HT1080 (cell line): ENCODE measurements around the gene NME3. TPM values are rescaled to one million over a fixed set of nuclear protein-coding genes. Genes with fewer than 3 reads are reported as not detected.
A peak's percentile ranks its signal among the peaks of the same experiment; 100 is the strongest.
"Not testable (repeated sequence)": the region's sequence is repeated elsewhere in the genome, so short reads cannot be mapped to it uniquely, and the experiment has no call there.

Source experiments
- DNase-seq: peaks from one replicate; pipeline ENCODE4 v3.0.0-alpha.2; 2015; ENCODE audit warnings: low read depth
- polyA plus RNA-seq, 2 experiments: library from polyadenylated mRNA; depleted of rRNA; stranded (reverse); fragments of >200 nt; gene quantifications; 2 replicates each; pipeline ENCODE4 v1.2.3, GENCODE V29; 2015
- total RNA-seq: library from RNA; depleted of rRNA; stranded (reverse); fragments of >200 nt; shearing (Covaris generic); gene quantifications from 2 replicates; pipeline ENCODE4 v1.2.3, GENCODE V29; 2014; rRNA removed

NME3 gene
- total RNA-seq = 7.3 and 7.4 TPM in 2 replicates
- polyA plus RNA-seq (2015; cell fraction: cytosol; rRNA removed) = 7.9 and 11.0 TPM in 2 replicates
- polyA plus RNA-seq (2015; cell fraction: nucleus; rRNA removed) = 19.1 and 28.7 TPM in 2 replicates

DNA sequence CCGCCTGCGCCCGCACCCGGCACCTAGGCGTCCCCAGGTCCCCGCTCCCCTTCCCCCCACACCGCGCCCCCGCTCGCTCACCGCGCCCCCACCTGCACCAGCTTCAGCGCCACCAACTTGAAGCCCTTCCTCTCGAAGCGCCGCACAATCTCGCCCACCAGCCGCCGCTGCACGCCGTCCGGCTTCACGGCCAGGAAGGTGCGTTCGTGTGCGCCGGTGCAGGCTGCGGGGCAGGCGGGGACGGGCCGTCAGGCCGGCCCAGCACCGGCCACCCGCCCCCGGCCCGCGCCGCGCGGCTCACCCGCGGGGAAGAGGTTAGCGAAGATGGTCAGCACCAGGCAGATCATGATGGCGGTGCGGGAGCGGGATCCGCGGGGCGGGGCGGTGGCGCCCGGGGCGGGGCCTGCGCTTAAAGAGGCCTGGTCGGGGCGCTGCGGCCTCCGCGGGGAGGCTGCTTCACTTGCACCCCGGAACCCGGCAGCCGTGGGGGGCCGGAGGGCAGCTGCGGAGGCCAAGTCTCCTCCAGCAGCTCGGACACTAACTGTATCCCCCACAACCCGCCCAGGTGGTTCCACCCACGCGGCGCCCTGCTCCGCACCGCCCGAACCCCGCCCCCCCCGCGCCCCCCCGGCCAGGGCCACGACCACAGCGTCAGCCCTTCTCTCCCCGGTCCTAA is at the start of gene NME3:
TSS of gene NME3 (minus strand) at position 356 of the 676 bp plus-strand sequence. CDS start at position 347, 9 bp downstream.
- DNase-seq = no peak

- no peak for DNase-seq
These were observed 49.6 kb upstream of the NME3 start for GRCh38 chr16:1820946-1821290.

- DNase-seq = no peak
These were observed 49.0 kb upstream of the NME3 start for GRCh38 chr16:1820096-1820945.

GRCh38 chr16:1819611-1820010 is 48.3 kb upstream of the NME3 start:
- no peak for DNase-seq

DNA sequence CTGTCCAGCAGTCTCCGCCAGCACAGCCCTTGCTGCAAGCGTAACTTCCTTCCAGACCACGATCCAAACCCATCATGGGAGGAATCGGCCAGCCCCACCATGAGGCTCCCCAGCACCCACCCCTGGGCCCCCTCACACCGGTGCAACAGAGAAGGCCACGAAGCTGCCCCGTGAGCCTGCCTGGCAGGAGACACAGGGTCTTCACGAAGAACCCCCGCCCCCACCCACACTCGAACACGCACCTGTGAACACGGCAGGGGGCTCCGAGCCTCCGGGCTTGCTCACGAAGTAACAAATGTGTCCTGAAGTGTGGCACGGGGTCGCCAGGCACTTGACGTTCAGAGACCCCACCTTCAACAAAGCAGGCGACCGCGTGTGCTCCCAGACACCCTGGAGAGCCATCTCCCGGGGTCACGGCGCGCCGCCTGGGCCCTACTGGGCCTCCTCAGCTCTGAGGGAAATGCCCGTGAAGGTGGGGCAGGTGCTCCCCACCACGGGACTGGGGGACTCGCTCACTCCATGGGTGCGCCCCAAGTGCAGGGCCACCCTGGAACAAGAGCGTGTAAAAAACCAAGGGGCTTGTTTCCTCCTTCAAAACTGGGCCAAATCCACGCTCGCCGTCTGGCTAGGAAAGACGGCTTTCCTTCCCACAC is 47.7 kb upstream of the NME3 start:
- no peak for DNase-seq

GRCh38 chr16:1818204-1818872 is 47.0 kb upstream of the NME3 start:
- DNase-seq = no peak

GRCh38 chr16:1817716-1818115 is 46.4 kb upstream of the NME3 start:
- no peak for DNase-seq

GRCh38 chr16:1817276-1817589 is 45.9 kb upstream of the NME3 start:
- DNase-seq = no peak

GRCh38 chr16:1816396-1817275 is 45.3 kb upstream of the NME3 start:
- DNase-seq = no peak

DNA sequence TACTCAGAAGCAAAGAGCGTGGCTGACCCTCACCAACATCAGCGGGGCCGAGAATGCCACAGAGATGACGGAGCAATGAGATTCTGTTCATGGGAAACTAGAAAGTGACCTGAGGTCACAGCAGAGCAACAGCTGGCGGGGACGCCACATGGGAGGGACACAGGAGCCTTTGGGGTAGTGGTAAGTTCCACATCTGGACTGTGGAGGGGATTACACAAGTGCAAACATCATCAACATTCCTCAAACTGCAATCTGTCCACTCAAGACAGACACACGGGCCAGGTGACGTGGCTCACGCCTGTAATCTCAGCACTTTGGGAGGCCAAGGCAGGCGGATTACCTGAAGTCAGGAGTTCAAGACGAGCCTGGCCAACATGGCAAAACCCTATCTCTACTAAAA is 44.1 kb upstream of the NME3 start:
- no peak for DNase-seq

- DNase-seq = peak; percentile 12
These were observed 41.4 kb upstream of the NME3 start for GRCh38 chr16:1812732-1813163.

GRCh38 chr16:1810536-1810935 is 39.2 kb upstream of the NME3 start:
- DNase-seq = no peak

DNA sequence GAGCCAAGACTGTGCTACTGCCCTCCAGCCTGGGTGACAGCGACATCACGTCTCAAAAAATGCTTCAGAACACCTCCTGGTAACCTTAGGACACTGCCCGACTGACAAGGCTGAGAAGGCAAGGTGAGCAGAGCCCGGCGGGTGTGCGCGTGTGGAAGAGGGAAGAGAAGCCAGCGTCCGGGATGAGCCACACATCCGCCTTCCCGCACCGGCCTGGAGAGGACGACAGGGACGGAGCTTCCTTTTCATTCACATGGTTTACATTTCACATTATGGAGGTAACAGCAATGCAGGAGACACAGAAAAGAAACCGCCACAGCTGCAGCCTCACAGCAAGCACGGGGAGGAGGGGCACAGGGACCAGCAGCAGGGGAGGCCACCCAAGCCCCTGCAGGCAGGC is 38.8 kb upstream of the NME3 start:
- DNase-seq = no peak

DNA sequence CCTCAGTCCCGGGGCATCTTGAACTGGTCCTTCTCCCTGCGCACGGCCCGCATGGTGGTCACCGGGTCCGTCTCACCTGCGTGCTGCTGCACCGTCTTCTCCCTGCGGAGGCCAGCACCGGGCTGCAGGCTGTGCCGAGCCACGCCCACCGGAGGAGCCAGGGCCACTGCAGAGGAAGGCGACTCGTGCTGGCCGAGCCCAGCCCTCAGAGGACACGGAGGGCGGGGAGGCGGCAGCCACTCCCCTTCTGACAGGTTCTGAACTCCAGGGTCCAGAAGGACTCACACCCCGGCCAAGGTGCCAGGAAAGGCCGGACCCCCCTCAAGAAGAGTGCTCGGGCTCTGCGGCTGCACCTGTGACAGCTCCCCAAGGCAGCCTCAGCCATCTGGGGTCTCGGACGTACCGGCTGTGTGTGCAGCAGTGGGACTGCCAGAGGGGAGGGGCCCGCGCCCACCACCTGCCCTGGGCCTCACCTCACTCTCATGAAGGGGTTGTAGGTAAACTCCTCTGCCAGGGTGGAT is 38.0 kb upstream of the NME3 start:
- no peak for DNase-seq

DNA sequence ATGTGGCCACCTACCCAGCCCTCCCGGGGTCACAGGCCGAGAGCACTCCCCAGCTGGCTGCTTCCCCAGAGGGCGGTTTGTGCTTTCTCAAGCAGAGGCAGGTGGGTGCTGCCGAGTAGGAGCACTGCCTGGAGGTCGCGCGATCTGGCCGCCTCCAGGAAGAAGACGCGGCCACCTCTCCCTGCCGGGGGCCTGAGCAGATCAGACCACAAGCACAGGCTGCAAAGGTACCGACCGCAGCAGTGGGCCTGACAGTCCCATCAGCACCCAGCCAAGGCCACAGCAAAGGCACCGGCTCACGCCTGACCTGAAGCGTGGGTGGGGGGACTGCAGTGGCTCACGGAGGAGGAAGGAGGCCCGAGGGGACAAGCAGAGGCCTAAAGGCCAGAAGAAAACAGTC is 37.3 kb upstream of the NME3 start:
- no peak for DNase-seq

- no peak for DNase-seq
These were observed 36.3 kb upstream of the NME3 start for GRCh38 chr16:1807626-1808025.

- no peak for DNase-seq
These were observed 29.4 kb upstream of the NME3 start for GRCh38 chr16:1800701-1801100.

DNA sequence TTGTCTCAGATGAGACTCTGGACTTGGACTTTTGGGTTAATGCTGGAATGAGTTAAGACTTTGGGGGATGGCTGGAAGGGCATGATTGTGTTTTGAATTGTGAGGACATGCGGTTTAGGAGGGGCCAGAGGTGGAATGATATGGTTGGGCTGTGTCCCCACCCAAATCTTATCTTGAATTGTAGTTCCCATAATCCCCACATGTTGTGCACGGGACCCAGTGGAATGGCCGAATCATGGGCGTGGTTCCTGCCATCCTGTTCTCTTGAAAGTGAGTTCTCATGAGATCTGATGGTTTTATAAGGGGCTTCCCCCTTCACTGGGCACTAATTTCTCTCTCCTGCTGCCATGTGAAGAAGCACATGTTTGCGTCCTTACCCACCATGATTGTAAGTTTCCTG is 27.9 kb upstream of the NME3 start:
- DNase-seq = not testable (repeated sequence)

GRCh38 chr16:1794908-1795666 is 23.7 kb upstream of the NME3 start:
- no peak for DNase-seq
